Endometrial microvascular endothelial cells (primary cell): Measurements from ENCODE around the gene SLC46A2. TPM values are rescaled to one million over a fixed set of nuclear protein-coding genes. Genes with fewer than 3 reads are reported as not detected.

Experiments
- in situ Hi-C: cut with HindIII; loops from 2 replicates; pipeline ENCODE4 v1.10.0; 2017; ENCODE audit warnings: low sequenced_read_pairs, low pct_unique_long_range_greater_than_20kb; ENCODE audit errors: inconsistent ontology term
- total RNA-seq: library from RNA; depleted of rRNA; stranded (reverse); fragments of >200 nt; gene quantifications from one replicate; pipeline ENCODE4 v1.2.3, GENCODE V29; 2015; ENCODE audit errors: inconsistent ontology term

SLC46A2 gene
- total RNA-seq, 1 donor from 2014 or later: not detected

GRCh38 chr9:112863746-112864145 is 26.9 kb downstream of the SLC46A2 start:
- in situ Hi-C loops: no loop called here

GRCh38 chr9:112863214-112863613 is 27.5 kb downstream of the SLC46A2 start:
- in situ Hi-C loops: no loop called here

- in situ Hi-C loops: no loop called here
These were observed 28.8 kb downstream of the SLC46A2 start for GRCh38 chr9:112861638-112862555.

GRCh38 chr9:112861155-112861554 is 29.5 kb downstream of the SLC46A2 start:
- in situ Hi-C loops: no loop called here

- in situ Hi-C loops: no loop called here
These were observed 30.2 kb downstream of the SLC46A2 start for GRCh38 chr9:112860451-112860850.

- in situ Hi-C loops: no loop called here
These were observed 32.0 kb downstream of the SLC46A2 start for GRCh38 chr9:112858625-112859147.

GRCh38 chr9:112858005-112858404 is 32.7 kb downstream of the SLC46A2 start:
- in situ Hi-C loops: no loop called here

- in situ Hi-C loops: no loop called here
These were observed 33.8 kb downstream of the SLC46A2 start for GRCh38 chr9:112856843-112857242.

GRCh38 chr9:112856200-112856599 is 34.5 kb downstream of the SLC46A2 start:
- in situ Hi-C loops: no loop called here

- in situ Hi-C loops: no loop called here
These were observed 36.0 kb downstream of the SLC46A2 start for GRCh38 chr9:112854657-112855056.

- in situ Hi-C loops: no loop called here
These were observed 36.6 kb downstream of the SLC46A2 start for GRCh38 chr9:112853882-112854585.

- in situ Hi-C loops: no loop called here
These were observed 37.8 kb downstream of the SLC46A2 start for GRCh38 chr9:112852741-112853504.

GRCh38 chr9:112850840-112851239 is 39.8 kb downstream of the SLC46A2 start:
- in situ Hi-C loops: no loop called here

- in situ Hi-C loops: no loop called here
These were observed 41.2 kb downstream of the SLC46A2 start for GRCh38 chr9:112849363-112849922.

- in situ Hi-C loops: no loop called here
These were observed 42.1 kb downstream of the SLC46A2 start for GRCh38 chr9:112848316-112849151.

GRCh38 chr9:112846528-112847488 is 43.9 kb downstream of the SLC46A2 start:
- in situ Hi-C loops: no loop called here
